ENCODE data around the gene MOV10. TPM values are rescaled to one million over a fixed set of nuclear protein-coding genes. Genes with fewer than 3 reads are reported as not detected.

Gene MOV10
- total and polyA plus RNA-seq, 2 of the 13 experiments (the other 11 are each of a cell fraction or from before 2014, with no cell fraction given), result 56.4 to 58.2 TPM

GRCh38 chr1:112706505-112707220 lies 32.2 kb downstream of the MOV10 start, which contains the start of gene RHOC (continued):
- TF ChIP-seq, protein P1, sequence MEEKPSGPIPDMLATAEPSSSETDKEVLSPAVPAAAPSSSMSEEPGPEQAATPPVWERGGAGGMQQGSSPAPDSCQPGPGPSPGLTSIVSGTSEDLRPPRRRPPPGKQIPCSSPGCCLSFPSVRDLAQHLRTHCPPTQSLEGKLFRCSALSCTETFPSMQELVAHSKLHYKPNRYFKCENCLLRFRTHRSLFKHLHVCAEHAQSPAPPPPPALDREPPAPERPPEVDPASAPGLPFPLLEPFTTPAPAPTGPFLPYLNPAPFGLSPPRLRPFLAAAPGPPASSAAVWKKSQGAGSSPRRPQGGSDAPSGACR (CRISPR knock-in tag; IDR thresholded peaks at IDR 0.05), result no peak
- TF ChIP-seq ZNF296 (CRISPR knock-in tag; conservative IDR thresholded peaks at IDR 0.05) (no peak), JARID2 (CRISPR knock-in tag; IDR thresholded peaks at IDR 0.05; ENCODE audit: insufficient replicate concordance) (no peak), MIER3 (CRISPR knock-in tag; IDR thresholded peaks at IDR 0.05; ENCODE audit: borderline replicate concordance) (no peak), ZNF446 (CRISPR knock-in tag; IDR thresholded peaks at IDR 0.05) (no peak; the same call in 1 of the 2 replicates), TBX3 (IDR thresholded peaks at IDR 0.05; ENCODE audit: borderline replicate concordance) (no peak), ARHGAP35 (CRISPR knock-in tag; IDR thresholded peaks at IDR 0.05; ENCODE audit: borderline replicate concordance) (no peak), GTF3A (CRISPR knock-in tag; conservative IDR thresholded peaks at IDR 0.05) (no peak), PTBP1 (IDR thresholded peaks at IDR 0.05; ENCODE audit: low read depth, low read length, poor library complexity, severe bottlenecking) (no peak), ZBTB10 (CRISPR knock-in tag; IDR thresholded peaks at IDR 0.05; ENCODE audit: borderline replicate concordance) (0 out of 2 replicates have a peak, but pooled peaks have one; percentile 13), HNRNPL (IDR thresholded peaks at IDR 0.05; ENCODE audit: low read depth, low read length) (no peak), SAP130 (CRISPR knock-in tag; IDR thresholded peaks at IDR 0.05; ENCODE audit: low read depth) (peak; percentile 77), YY1 (IDR thresholded peaks at IDR 0.05; ENCODE audit: insufficient read depth, insufficient replicate concordance, low read depth, low read length) (peak; percentile 5)
- TF ChIP-seq, protein P2, sequence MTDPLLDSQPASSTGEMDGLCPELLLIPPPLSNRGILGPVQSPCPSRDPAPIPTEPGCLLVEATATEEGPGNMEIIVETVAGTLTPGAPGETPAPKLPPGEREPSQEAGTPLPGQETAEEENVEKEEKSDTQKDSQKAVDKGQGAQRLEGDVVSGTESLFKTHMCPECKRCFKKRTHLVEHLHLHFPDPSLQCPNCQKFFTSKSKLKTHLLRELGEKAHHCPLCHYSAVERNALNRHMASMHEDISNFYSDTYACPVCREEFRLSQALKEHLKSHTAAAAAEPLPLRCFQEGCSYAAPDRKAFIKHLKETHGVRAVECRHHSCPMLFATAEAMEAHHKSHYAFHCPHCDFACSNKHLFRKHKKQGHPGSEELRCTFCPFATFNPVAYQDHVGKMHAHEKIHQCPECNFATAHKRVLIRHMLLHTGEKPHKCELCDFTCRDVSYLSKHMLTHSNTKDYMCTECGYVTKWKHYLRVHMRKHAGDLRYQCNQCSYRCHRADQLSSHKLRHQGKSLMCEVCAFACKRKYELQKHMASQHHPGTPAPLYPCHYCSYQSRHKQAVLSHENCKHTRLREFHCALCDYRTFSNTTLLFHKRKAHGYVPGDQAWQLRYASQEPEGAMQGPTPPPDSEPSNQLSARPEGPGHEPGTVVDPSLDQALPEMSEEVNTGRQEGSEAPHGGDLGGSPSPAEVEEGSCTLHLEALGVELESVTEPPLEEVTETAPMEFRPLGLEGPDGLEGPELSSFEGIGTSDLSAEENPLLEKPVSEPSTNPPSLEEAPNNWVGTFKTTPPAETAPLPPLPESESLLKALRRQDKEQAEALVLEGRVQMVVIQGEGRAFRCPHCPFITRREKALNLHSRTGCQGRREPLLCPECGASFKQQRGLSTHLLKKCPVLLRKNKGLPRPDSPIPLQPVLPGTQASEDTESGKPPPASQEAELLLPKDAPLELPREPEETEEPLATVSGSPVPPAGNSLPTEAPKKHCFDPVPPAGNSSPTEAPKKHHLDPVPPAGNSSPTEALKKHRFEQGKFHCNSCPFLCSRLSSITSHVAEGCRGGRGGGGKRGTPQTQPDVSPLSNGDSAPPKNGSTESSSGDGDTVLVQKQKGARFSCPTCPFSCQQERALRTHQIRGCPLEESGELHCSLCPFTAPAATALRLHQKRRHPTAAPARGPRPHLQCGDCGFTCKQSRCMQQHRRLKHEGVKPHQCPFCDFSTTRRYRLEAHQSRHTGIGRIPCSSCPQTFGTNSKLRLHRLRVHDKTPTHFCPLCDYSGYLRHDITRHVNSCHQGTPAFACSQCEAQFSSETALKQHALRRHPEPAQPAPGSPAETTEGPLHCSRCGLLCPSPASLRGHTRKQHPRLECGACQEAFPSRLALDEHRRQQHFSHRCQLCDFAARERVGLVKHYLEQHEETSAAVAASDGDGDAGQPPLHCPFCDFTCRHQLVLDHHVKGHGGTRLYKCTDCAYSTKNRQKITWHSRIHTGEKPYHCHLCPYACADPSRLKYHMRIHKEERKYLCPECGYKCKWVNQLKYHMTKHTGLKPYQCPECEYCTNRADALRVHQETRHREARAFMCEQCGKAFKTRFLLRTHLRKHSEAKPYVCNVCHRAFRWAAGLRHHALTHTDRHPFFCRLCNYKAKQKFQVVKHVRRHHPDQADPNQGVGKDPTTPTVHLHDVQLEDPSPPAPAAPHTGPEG (CRISPR knock-in tag; IDR thresholded peaks at IDR 0.05), result no peak
